ENCODE results near the gene TBCCD1.

DNA sequence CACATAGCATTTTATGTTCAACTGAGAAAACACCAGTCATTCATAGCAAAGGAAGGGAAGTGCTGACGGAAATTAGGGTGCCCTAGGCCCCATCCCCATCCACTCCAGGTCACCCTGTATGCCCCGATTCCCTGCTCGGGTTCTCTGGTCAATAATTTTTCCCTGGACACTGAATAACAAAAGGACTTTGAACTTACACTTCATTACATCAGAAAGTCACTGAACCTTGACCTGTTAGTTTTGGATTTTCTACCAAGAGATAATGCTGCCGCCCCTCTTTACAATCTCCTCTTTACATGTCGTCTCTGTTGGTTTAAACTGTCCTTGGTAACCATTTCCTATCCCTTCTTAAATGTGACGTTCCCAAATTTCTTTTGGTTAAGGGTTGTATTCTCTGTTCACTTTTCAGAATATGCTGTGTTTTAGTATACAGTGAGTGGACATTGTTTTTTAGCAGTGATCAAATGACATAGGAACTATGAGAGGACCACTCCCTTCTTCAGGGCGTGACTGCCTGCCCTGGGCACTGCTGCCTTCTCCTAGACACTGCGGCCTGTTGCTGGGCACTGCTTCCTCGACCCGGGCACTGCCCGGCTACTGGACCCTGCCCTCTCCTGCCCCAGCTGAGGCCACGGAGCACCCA lies 32.1 kb upstream of the TBCCD1 start:
- TF ChIP-seq, protein P1, sequence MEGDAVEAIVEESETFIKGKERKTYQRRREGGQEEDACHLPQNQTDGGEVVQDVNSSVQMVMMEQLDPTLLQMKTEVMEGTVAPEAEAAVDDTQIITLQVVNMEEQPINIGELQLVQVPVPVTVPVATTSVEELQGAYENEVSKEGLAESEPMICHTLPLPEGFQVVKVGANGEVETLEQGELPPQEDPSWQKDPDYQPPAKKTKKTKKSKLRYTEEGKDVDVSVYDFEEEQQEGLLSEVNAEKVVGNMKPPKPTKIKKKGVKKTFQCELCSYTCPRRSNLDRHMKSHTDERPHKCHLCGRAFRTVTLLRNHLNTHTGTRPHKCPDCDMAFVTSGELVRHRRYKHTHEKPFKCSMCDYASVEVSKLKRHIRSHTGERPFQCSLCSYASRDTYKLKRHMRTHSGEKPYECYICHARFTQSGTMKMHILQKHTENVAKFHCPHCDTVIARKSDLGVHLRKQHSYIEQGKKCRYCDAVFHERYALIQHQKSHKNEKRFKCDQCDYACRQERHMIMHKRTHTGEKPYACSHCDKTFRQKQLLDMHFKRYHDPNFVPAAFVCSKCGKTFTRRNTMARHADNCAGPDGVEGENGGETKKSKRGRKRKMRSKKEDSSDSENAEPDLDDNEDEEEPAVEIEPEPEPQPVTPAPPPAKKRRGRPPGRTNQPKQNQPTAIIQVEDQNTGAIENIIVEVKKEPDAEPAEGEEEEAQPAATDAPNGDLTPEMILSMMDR (IDR thresholded peaks at IDR 0.05), result no peak
- TF ChIP-seq POLR2A (IDR thresholded peaks at IDR 0.05), result no peak
